Natural killer cell (primary cell): ENCODE measurements around the gene OR2B2. TPM values are rescaled to one million over a fixed set of nuclear protein-coding genes. Genes with fewer than 3 reads are reported as not detected.
A peak's percentile ranks its signal among the peaks of the same experiment; 100 is the strongest.

ENCODE experiments used
- ATAC-seq, 3 donors: fragments of 150-1000 bp in 2 of 3; fragments of 200-7000 bp in 1 of 3; cut with Tn5 transposase; 1 replicate in 1 of 3; 2 replicates in 2 of 3; pipeline ENCODE4 v1.10.0; 2021; ENCODE audit warnings: mild to moderate bottlenecking in 2 of 3, moderate library complexity in 2 of 3
- DNase-seq, 2 donors: peaks; one replicate each; pipeline versions ENCODE4 v3.0.0 to v3.0.0-alpha.2; 2013 to 2021; ENCODE audit warnings: mixed read lengths in 1 of 2
- H3K27ac ChIP-seq: one replicate; pipeline ENCODE4 v1.5.1; 2013; ENCODE audit warnings: mild to moderate bottlenecking, low read length
- H3K27me3 ChIP-seq: one replicate; pipeline ENCODE4 v1.6.1; 2013; ENCODE audit warnings: low read length; ENCODE audit not compliant: control insufficient read depth, insufficient read depth
- H3K36me3 ChIP-seq: one replicate; pipeline ENCODE4 v1.6.1; 2013; ENCODE audit warnings: low read length; ENCODE audit not compliant: control insufficient read depth, insufficient read depth
- H3K4me1 ChIP-seq: one replicate; pipeline ENCODE4 v1.6.1; 2013; ENCODE audit warnings: low read length; ENCODE audit not compliant: control insufficient read depth, insufficient read depth
- H3K4me3 ChIP-seq: one replicate; pipeline ENCODE4 v1.5.1; 2013; ENCODE audit warnings: low read length
- H3K9me3 ChIP-seq: one replicate; pipeline ENCODE4 v1.6.1; 2013; ENCODE audit warnings: low read length; ENCODE audit not compliant: control insufficient read depth, insufficient read depth
- H3K27ac Mint-ChIP-seq, 2 donors: one replicate each; pipeline ENCODE4 v1.8.0; 2022; ENCODE audit warnings: mild to moderate bottlenecking in 2 of 2, mixed read lengths in 2 of 2, moderate library complexity in 1 of 2
- H3K27me3 Mint-ChIP-seq, 2 donors: one replicate each; pipeline ENCODE4 v1.8.0; 2022; ENCODE audit warnings: low read depth in 2 of 2, mixed read lengths in 2 of 2
- H3K36me3 Mint-ChIP-seq: one replicate; pipeline ENCODE4 v1.8.0; 2022; ENCODE audit warnings: mixed read lengths
- H3K4me1 Mint-ChIP-seq, 2 donors: one replicate each; pipeline ENCODE4 v1.8.0; 2022; ENCODE audit warnings: mixed read lengths in 2 of 2
- H3K4me3 Mint-ChIP-seq: one replicate; pipeline ENCODE4 v1.8.0; 2022; ENCODE audit warnings: mild to moderate bottlenecking, moderate library complexity, mixed read lengths
- H3K9me3 Mint-ChIP-seq, 2 donors: one replicate each; pipeline ENCODE4 v1.8.0; 2022; ENCODE audit warnings: mixed read lengths in 2 of 2
- WGBS: methylation state at CpG from one replicate; pipeline ENCODE4 v1.1.7; 2013; ENCODE audit warnings: missing lambda C conversion rate; ENCODE audit not compliant: insufficient coverage; 5-methylcytosine and 5-hydroxymethylcytosine counted together
- intact Hi-C: fragments of 100-400 bp; cut with micrococcal nuclease; formaldehyde crosslinking; loops from one replicate; pipeline ENCODE4 v1.14.2; 2022
- total RNA-seq, 4 donors: library from RNA; stranded (reverse); fragments of 120-200 nt in 1 of 4; gene quantifications; one replicate each; pipeline versions ENCODE4 v1.2.3 to v1.2.4, GENCODE V29; 2013 to 2022
- TF ChIP-seq, protein P1 (sequence below): fragments of 200-600 bp; IDR thresholded peaks from one replicate; pipeline ENCODE4 v1.8.0; 2022; ENCODE audit warnings: antibody characterized with exemption

OR2B2 gene
- total RNA-seq, 3 donors from 2014 or later (not counting 1 experiment from before 2014, with no cell fraction given) = not detected

DNA sequence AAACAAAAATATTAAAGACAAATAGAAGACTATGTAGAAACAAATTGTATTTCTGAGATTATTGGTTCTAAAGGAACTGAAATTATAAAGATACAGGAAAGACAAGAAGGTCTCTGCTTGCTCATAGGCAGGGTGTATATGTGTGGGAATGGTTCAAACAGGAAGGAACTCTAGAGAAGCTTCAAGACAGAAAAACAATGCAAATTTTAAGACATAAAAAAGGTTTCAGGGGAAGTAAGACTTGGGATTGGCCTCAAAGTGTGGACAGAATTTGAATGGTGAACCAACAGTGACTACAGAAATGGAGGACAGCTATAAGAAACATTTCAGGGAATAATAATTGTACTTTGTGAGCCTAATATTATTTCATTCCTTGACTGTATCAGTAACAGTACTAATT is 50.3 kb downstream of the OR2B2 start:
- Mint-ChIP-seq H3K4me3 (peak overlapping the region; percentile 8), H3K36me3 (no peaks in the 10 kb centered on the region), H3K9me3 (no peaks in the 10 kb centered on the region), H3K4me1 (peaks cover 30 to 33% of the 10 kb centered on the region in 2 donors), H3K27ac (no peak overlapping the region), H3K27me3 (no peaks in the 10 kb centered on the region)
- Histone ChIP-seq H3K27me3 (no peaks in the 10 kb centered on the region), H3K9me3 (no peaks in the 10 kb centered on the region), H3K4me3 (no peak overlapping the region), H3K4me1 (peaks cover 27% of the 10 kb centered on the region), H3K36me3 (no peaks in the 10 kb centered on the region), H3K27ac (no peak overlapping the region)
- TF ChIP-seq, protein P1, sequence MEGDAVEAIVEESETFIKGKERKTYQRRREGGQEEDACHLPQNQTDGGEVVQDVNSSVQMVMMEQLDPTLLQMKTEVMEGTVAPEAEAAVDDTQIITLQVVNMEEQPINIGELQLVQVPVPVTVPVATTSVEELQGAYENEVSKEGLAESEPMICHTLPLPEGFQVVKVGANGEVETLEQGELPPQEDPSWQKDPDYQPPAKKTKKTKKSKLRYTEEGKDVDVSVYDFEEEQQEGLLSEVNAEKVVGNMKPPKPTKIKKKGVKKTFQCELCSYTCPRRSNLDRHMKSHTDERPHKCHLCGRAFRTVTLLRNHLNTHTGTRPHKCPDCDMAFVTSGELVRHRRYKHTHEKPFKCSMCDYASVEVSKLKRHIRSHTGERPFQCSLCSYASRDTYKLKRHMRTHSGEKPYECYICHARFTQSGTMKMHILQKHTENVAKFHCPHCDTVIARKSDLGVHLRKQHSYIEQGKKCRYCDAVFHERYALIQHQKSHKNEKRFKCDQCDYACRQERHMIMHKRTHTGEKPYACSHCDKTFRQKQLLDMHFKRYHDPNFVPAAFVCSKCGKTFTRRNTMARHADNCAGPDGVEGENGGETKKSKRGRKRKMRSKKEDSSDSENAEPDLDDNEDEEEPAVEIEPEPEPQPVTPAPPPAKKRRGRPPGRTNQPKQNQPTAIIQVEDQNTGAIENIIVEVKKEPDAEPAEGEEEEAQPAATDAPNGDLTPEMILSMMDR = no peak
- intact Hi-C loops = no loop called here
- ATAC-seq (no peak), DNase-seq (no peak)

DNA sequence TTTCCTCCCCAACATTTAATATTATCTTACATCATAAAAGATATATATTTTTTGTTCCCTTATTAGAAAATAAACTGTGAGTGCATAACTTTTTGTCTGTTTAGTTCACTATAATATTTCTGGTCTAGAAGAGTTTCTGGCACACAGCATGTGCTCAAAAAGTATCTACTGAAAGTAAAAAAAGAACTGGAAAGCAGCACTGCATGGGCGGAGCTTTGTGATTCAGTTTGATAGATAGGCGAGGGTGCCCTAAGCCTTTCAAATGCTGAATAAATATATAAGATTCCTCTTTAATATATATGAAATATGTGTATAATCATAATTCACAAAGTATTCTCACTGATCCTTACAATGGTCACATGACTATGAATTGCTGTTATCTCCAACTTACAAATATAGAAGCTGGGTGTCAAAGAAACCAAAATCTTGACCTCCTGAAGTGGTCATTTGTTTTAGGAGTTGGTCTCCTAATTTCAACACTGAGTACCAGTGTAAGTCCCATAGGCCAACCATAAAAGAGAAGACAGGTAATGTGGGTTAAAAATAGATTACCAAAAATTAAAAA is 50.8 kb downstream of the OR2B2 start:
- Mint-ChIP-seq H3K36me3 (no peaks in the 10 kb centered on the region), H3K4me1 (peaks cover 25 to 28% of the 10 kb centered on the region in 2 donors), H3K27ac (no peak overlapping the region), H3K9me3 (no peaks in the 10 kb centered on the region), H3K27me3 (no peaks in the 10 kb centered on the region), H3K4me3 (peak overlapping the region; percentile 8)
- H3K36me3 ChIP-seq = no peaks in the 10 kb centered on the region
- H3K4me1 ChIP-seq = peaks cover 22% of the 10 kb centered on the region
- no peaks in the 10 kb centered on the region for H3K27me3 ChIP-seq
- TF ChIP-seq, protein P1 = no peak
- H3K27ac ChIP-seq = no peak overlapping the region
- H3K9me3 ChIP-seq = no peaks in the 10 kb centered on the region
- intact Hi-C loops = no loop called here
- no peak overlapping the region for H3K4me3 ChIP-seq
- no CpG with 5 or more reads among the region's 2 CpGs for WGBS
- ATAC-seq = no peak
- DNase-seq = no peak

Other genes with a start within 250 kb of the OR2B2 start
- not detected for gene OR2B6, start 44.8 kb upstream of the OR2B2 start, total RNA-seq
- 1 to 10 TPM in 1 of 3 donors, under 1 TPM in 2; 0.61 to 2.2 (median 0.85) TPM for gene ZNF165, start 168.2 kb upstream of the OR2B2 start, total RNA-seq
- gene ZSCAN16, start 212.2 kb upstream of the OR2B2 start, total RNA-seq = 1 to 10 TPM; 7.7 to 9.1 (median 7.8) TPM
- 10 to 100 TPM; 38.0 to 42.5 (median 39.2) TPM for gene ZKSCAN8, start 229.5 kb upstream of the OR2B2 start, total RNA-seq